Panc1 (cell line): ENCODE measurements around the gene IRF6. TPM values are rescaled to one million over a fixed set of nuclear protein-coding genes. Genes with fewer than 3 reads are reported as not detected.

Experiments used
- ATAC-seq: fragments of 200-7000 bp; cut with Tn5 transposase; 2 replicates; pipeline ENCODE4 v1.9.1; 2020; ENCODE audit warnings: mild to moderate bottlenecking, moderate library complexity
- BruUV-seq: library from RNA; stranded (reverse); fragments of 400-500 nt; replicated peaks from 2 replicates; lab custom pipeline; 2021; lab: Mats Ljungman, UMichigan
- CTCF ChIA-PET: fragments of 300-600 bp; sonication (Branson Sonifier 250); formaldehyde crosslinking; loops from one replicate; lab custom pipeline; 2022; ENCODE audit warnings: antibody characterized with exemption; lab: Charles Lee
- POLR2A ChIA-PET: fragments of 300-600 bp; sonication (Branson Sonifier 250); formaldehyde crosslinking; loops from one replicate; lab custom pipeline; 2022; ENCODE audit warnings: antibody characterized with exemption; lab: Charles Lee
- DNase-seq: peaks from one replicate; pipeline ENCODE4 v3.0.0-alpha.2; 2010; ENCODE audit warnings: low read depth, low spot score
- H3K27ac ChIP-seq: 2 replicates; pipeline ENCODE4 v1.5.1; 2011; ENCODE audit warnings: mild to moderate bottlenecking, low read length, inconsistent platforms
- H3K27me3 ChIP-seq: fragments of 200-500 bp; sonication (Bioruptor generic); 2 replicates; pipeline ENCODE4 v1.6.0; 2014; ENCODE audit warnings: low read length, inconsistent platforms; ENCODE audit not compliant: control insufficient read depth, insufficient read depth
- H3K36me3 ChIP-seq: fragments of 200-500 bp; sonication (Bioruptor generic); 2 replicates; pipeline ENCODE4 v1.5.1; 2014; ENCODE audit warnings: inconsistent platforms, mild to moderate bottlenecking, low read length, moderate library complexity; ENCODE audit not compliant: control insufficient read depth, insufficient read depth
- H3K4me1 ChIP-seq: 2 replicates; pipeline ENCODE4 v1.5.1; 2011; ENCODE audit warnings: inconsistent platforms, mild to moderate bottlenecking, low read length, moderate library complexity; ENCODE audit not compliant: control insufficient read depth, insufficient read depth
- H3K4me3 ChIP-seq, 2 experiments: 2 replicates each; pipeline ENCODE4 v1.5.1; 2011 to 2012; ENCODE audit warnings: low read depth in 2 of 2, low read length in 2 of 2, mild to moderate bottlenecking in 2 of 2, inconsistent platforms in 1 of 2, moderate library complexity in 1 of 2
- H3K9me3 ChIP-seq: fragments of 200-500 bp; sonication (Bioruptor generic); 2 replicates; pipeline ENCODE4 v1.5.1; 2014; ENCODE audit warnings: low read depth, mild to moderate bottlenecking, inconsistent platforms, low read length, moderate library complexity; ENCODE audit not compliant: control insufficient read depth, insufficient read depth
- CTCF ChIP-seq: fragments of 450-650 bp; IDR thresholded peaks from 2 replicates; pipeline ENCODE4 v1.5.1; 2017; ENCODE audit warnings: mild to moderate bottlenecking
- POLR2AphosphoS5 ChIP-seq: IDR thresholded peaks from 2 replicates; pipeline ENCODE4 v1.6.1; 2012; ENCODE audit warnings: mild to moderate bottlenecking, low read depth, low read length, moderate library complexity
- REST ChIP-seq, 2 experiments: IDR thresholded peaks; 2 replicates each; pipeline ENCODE4 v1.6.1; 2011 to 2012; ENCODE audit warnings: low read depth in 2 of 2, control low read depth in 1 of 2, low read length in 1 of 2, mild to moderate bottlenecking in 1 of 2, moderate library complexity in 1 of 2; ENCODE audit not compliant: insufficient read depth in 1 of 2
- SIN3A ChIP-seq: IDR thresholded peaks from 2 replicates; pipeline ENCODE4 v1.6.1; 2012; ENCODE audit warnings: low read depth, mild to moderate bottlenecking, low read length, moderate library complexity, borderline replicate concordance; ENCODE audit not compliant: insufficient read depth
- TCF7L2 ChIP-seq: IDR thresholded peaks from 2 replicates; pipeline ENCODE4 v1.6.1; 2011; ENCODE audit warnings: mild to moderate bottlenecking, low read depth, low read length, inconsistent platforms
- in situ Hi-C: cut with HindIII; loops from 2 replicates; pipeline ENCODE4 v1.10.0; 2016; ENCODE audit warnings: low sequenced_read_pairs, low pct_unique_long_range_greater_than_20kb
- intact Hi-C: fragments of 100-400 bp; cut with micrococcal nuclease; formaldehyde crosslinking; loops from one replicate; pipeline ENCODE4 v1.10.0; 2022; ENCODE audit not compliant: unreplicated experiment
- total RNA-seq: library from RNA; stranded (reverse); gene quantifications from one replicate; pipeline ENCODE4 v1.2.1, GENCODE V29; 2021; ENCODE audit not compliant: unreplicated experiment

The IRF6 gene
- total RNA-seq, 1 experiment from 2014 or later, result 0.64 TPM

- ATAC-seq, result no peak
- ChIA-PET CTCF (no interaction called here), POLR2A (no interaction called here)
- Histone ChIP-seq H3K36me3 (peaks cover 22% of the 10 kb centered on the region), H3K27ac (no peak overlapping the region), H3K9me3 (no peaks in the 10 kb centered on the region), H3K4me1 (no peaks in the 10 kb centered on the region), H3K4me3 (no peak overlapping the region), H3K27me3 (no peaks in the 10 kb centered on the region)
- BruUV-seq, result no TSS peak
- in situ Hi-C loops, result no loop called here
- no peak for DNase-seq
- TF ChIP-seq POLR2AphosphoS5 (no peak), TCF7L2 (no peak), REST (IDR thresholded peaks at IDR 0.05; ENCODE audit: insufficient read depth in 1 of 2, low read depth in 2 of 2, low read length in 1 of 2) (no peak), SIN3A (no peak), CTCF (no peak)
- intact Hi-C loops, result no loop called here
Observed at GRCh38 chr1:209855006-209855405, 49.1 kb upstream of the IRF6 start.

- ChIA-PET CTCF (interaction anchor here (0.6 kb wide), 1 partner anchor 1414 kb away, joined by 10 read pairs; no protein-coding TSS in a partner anchor), POLR2A (interaction anchor here (0.6 kb wide), 1 partner anchor 100 kb away, joined by 8 read pairs; no protein-coding TSS in a partner anchor)
- H3K4me3 ChIP-seq, result no peak overlapping the region
- ATAC-seq (no peak), DNase-seq (no peak)
- H3K27me3 ChIP-seq, result no peaks in the 10 kb centered on the region
- in situ Hi-C loops, result no loop called here
- BruUV-seq, result no TSS peak
- H3K4me1 ChIP-seq, result no peaks in the 10 kb centered on the region
- TF ChIP-seq CTCF (no peak), REST (IDR thresholded peaks at IDR 0.05; ENCODE audit: insufficient read depth in 1 of 2, low read depth in 2 of 2, low read length in 1 of 2) (no peak)
- H3K27ac ChIP-seq, result no peak overlapping the region
- H3K9me3 ChIP-seq, result no peaks in the 10 kb centered on the region
- intact Hi-C loops, result no loop called here
- H3K36me3 ChIP-seq, result peaks cover 22% of the 10 kb centered on the region
Observed at GRCh38 chr1:209854196-209854595, 48.3 kb upstream of the IRF6 start.
